ENCODE measurements around the gene RAMACL.
"Not testable (repeated sequence)": the region's sequence is repeated elsewhere in the genome, so short reads cannot be mapped to it uniquely, and the experiment has no call there.

The RAMACL gene

DNA sequence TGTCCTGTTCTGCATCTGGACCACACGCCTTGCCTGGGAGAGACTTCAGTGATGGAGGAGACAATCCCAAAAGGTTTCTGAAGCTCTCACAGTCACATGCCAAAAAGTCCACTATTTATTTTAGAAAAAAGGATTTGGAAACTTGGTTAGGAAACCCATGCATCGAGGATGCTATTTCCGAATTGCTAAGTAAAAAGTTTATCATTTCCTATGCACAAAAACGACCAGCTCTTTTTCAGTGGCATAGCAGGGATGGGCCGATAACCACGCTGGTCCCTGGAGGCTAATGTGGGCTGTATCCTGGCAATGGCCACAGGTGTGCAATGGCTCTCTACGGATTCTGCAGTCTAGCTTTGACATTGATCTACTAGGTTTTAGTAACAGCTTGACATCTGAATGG, 33.9 kb downstream of the RAMACL start:
- DNase-seq = no peak

DNA sequence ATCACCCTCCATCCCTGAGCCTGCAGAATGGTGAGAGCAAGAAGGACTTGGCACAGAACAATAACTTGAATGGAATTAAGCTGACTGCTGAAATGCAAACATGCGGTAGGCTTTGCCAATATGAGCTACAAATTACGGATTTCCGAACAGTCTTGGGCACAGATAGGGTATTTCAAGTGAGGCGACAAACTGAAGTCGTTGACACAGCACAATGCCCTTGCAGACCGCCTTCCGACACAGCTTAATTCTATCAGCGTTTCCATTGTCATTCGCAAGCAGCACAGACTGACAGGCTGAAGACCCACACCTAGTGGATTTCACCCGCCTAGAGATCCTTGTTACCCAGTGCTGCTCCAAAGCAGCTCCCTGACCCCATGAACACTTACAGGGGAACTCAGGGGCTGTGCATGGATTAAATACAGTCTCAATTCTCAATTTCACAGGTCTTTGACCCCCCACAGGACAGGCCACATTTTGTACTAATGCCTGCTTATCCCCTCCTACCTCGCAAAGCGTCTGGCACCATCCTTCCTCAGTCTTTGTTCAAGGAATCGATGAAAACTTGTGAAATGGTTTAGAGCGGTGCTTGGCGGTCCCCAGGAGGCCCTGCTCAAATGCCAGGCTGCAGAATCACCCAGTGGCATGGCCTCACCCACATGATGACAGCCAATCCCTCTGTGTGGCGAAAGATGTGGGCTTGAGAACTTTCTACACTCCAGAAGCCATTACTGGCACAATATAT, 34.6 kb downstream of the RAMACL start:
- DNase-seq = no peak

DNA sequence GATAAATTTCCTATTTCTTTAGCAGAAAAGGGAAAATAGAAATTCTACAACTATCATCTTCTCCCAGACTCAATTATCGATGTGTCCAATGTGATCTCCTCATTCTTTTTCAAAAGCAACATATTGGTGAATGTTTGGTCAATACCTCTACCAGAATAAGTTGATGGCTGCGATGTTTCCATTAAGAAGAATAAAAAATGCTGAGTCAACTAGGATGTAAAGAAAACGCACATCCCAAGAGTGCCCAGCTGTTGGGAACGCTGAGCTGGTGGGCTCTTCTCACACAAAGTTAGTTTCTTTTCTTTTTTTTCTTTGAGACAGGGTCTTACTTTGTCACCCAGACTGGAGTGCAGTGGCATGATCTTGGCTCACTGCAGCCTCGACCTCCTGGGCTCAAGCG, 39.8 kb downstream of the RAMACL start:
- DNase-seq = no peak

DNA sequence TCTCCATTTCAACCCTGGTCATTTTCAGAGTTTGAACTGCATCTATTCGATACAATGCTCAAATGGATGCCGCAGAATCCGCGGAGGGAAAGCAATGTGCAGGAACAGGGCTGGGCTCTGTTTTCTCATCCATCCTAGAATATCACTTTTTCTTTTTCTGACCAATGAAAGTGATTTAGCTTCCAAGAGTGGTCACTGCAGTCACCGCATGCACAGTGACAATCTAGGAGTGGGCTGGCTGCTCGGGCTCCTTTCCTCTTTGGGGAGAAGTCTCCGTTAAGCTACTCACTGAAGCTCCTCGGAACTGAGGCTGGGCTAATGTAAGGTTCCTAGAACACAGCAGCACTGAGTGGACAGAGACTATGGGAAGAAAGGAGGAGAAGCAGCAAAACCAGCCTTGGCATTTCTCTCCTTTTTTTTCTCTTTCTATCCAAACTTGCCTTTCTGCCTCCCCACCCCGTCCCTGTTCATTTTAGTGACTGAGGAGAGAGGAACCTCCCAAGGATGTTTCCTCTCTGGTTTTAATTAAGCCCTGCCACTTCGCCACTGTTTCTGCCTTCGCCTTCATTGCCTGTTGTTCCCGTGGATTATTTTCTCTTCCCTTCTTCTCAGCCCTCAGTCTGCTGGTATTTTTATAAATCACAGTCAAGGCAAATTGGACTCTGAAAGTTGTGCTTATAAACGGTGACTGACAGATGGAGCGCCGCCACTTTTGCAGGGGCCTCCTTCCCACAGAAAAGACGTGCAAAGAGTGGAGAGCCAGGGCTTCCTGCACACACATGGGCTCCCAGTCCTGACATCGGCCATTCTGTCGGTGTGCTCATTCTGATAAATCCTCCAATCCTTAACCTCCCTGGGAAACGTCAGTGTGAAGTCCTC, 41.1 kb downstream of the RAMACL start:
- no peak for DNase-seq

DNA sequence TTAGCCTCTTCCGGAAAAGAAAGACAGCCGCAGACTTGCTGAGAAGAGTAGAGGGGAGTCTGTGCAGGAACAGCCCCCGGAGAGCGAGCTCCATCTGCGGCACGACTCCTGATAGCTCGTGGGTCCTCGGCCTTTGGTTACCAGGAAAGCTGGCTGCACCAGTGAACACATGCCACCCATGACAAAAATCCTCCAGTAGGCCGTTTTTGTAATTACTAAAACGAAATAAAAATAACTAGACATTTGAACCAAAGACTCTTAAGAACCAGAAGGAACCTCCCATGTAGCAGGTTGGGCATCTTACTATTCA, 42.2 kb downstream of the RAMACL start:
- no peak for DNase-seq

DNA sequence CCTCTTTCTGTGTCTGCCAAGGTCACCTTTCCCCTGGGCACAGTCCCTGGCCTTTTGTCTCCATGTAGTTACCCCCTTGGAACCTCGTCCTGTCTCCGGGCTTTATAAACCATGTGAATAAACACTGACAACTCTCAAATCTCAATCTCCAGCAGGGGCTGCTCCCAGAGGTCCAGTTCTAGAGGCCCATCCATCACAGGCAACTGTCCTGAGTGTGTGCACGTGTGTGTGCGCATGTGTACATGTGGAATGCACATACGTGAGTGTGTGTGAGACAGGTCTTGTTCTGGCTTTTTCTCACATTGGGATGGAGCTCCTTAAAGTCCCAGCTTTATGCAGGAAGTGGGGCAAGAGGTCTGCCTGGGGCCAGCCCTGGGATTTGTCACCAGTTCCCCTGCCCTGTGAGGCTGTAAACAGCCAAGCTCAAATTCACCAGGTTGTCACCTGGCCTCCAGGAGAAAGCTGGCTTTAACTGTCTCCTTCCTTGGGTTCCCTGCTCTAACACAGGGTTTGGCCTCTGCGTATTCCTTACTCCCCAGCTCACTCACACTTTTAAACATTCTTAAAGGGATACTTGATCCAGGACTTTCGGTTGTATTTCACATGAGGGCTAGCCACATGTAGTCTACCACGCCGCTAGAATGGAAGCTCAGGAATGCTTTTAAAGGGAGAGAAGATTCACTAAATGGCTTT, 42.7 kb downstream of the RAMACL start:
- no peak for DNase-seq

DNA sequence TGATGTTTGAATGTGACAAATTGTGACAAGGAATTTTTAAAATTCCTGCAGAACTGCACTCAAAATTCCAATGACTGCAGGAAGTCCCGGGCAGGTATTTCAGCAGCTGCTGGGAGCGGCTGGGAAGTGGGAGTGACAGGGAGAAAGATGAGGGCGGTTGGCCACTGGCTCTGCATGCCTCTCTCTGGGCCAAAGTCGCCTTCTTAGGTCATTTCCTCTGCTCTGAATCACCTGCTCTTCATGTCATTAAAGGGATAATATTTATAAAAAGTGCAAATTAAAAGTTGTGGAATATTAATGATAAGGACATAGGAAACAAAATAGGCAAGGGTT, 43.9 kb downstream of the RAMACL start:
- no peak for DNase-seq

DNA sequence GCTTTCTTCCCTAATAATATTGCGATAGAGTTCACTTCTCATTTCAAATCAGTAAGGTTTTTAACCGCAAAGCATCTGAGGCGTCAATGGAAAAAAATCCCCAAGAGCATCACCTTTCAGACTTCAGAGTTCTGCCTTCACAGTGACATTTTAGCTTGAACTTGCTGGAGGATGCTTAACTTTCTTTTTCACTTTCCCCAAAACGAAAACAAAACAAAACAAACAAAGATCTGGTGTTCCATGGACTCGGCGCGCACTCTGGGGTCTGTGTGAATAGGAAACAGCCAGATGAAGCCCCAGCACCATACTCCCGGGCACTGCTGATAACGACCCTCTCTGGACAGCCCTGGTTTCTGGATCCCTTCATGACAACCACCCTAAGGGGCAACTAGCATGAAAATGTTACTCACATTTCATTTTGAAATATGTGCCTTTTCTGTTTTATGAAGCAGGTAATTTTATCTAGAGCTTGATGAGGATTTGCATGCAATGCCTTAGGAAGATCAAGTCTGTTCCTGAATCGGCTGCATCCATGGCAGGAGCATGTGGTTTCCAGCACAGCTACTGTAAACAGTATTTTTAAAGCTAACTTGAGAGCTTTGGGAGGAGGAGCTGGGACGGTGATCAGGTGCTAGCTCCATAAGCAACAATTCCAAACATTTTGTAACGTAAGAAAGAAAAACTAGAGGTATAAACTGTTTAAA, 44.5 kb downstream of the RAMACL start:
- DNase-seq = no peak

DNA sequence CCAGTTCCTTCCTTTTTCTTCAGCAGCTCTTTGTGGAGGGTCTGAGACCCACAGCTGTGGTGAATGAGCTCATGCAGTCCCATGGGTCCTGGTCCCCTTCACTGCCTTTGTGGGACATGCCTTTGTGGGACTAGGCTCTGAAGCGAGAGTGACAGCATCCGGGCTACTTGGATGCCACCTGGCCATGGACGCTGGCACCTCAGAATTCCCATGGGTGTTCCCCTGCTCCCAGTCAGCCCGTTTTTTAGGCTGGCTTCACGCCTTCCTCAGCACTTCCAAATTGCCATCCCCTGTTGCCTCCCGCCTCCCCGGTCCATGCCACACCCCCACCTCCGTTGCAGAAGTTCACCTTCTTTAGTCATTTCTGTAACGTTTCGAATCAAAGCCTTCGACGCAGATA, 45.1 kb downstream of the RAMACL start:
- DNase-seq = peak; percentile 7

DNA sequence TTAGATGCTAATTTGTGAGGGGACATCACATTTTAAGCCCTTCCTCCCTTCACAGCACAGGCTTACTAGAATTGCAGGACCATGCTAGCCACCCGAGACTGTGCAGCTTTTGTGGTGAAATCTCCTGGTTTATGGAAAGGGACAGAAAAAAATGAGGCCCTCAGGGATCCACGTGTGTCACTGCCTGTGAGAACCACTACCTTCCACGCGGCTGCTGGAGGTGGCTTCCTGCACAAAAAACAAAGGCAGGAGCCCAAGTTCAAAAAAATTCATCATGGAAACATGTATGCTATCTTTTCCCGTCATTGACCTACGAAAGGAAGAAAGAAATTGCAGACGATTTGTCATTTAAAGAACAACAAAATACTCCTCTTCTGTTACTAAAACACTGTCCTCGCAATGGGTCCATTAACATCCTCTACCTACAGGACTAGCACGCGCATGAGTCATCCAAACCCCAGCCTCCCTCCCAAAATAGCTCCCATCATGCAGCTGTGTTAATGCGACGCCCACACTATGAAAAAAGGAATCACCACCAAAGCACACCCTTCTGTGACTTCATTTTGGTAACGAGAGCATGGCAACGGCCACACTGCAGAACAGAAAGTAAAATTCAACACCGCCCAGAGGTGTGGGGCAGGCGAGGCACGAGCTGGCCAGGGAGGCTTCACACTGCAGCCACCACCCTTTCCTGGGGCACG, 45.7 kb downstream of the RAMACL start:
- DNase-seq = peak; percentile 79

DNA sequence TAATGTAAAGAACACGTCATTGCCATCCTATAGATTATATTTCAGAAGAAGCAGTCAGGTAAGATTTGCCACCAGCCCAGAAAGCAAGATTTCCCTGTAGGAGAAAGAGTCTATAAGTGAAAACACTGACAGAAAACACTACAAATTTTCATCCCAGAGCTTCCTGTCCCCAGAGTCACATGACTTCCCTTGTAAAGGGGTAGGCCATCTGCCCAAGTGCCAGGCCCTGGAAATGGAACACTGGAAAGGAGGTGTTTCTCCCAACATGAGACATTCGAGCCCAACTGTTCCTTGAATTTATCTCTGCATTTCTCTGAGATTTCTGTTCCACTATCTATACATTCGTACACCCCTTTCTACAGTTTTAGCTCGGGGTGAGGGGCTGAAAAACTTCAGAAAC, 46.9 kb downstream of the RAMACL start:
- DNase-seq = no peak

DNA sequence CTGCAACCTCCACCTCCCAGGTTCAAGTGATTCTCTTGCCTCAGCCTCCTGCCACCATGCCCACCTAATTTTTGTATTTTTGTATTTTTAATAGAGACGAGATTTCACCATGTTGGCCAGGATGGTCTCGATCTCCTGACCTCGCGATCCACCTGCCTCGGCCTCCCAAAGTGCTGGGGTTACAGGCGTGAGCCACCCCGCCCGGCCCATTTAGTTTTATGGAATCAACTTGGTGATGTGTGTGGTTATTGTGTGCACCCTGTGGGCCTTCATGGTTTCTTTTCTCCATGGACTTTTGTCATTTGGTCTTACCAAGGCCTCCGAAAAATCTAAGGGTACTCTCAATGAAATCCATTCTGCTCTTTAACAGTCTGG, 47.5 kb downstream of the RAMACL start:
- not testable (repeated sequence) for DNase-seq

DNA sequence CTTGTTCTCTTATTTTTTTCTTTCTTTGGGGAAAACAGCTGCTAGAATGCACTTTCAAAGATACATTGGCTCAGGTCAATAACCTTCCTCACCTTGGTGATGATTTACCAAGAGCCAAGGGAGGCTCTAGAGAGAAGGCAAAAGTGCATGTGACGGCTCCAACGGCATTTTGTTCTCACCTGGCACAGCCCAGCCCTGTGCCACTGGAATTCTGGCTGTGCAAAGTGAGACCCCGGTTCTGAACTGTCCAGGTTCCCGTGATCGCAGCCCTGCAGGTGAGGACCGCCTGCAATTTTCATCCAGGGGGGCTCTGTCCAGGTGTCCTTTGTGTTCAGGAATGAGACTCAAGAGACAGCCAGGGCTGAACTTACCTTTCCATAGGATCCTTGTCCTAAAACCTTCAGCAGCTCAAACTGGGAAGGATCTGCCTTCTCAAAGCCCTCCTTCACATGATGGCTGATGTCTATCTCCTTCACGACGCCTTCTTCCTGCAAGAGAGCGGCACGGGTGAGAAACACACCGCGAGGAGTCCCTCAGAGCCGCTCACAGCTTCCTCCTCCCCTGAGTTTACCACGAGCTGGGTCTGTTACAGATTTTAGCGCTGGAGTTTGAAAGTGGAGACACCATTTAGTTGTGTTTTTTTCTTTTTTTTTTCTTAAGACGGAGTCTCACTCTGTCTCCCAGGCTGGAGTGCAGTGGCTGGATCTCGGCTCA, 48.0 kb downstream of the RAMACL start:
- DNase-seq = no peak

DNA sequence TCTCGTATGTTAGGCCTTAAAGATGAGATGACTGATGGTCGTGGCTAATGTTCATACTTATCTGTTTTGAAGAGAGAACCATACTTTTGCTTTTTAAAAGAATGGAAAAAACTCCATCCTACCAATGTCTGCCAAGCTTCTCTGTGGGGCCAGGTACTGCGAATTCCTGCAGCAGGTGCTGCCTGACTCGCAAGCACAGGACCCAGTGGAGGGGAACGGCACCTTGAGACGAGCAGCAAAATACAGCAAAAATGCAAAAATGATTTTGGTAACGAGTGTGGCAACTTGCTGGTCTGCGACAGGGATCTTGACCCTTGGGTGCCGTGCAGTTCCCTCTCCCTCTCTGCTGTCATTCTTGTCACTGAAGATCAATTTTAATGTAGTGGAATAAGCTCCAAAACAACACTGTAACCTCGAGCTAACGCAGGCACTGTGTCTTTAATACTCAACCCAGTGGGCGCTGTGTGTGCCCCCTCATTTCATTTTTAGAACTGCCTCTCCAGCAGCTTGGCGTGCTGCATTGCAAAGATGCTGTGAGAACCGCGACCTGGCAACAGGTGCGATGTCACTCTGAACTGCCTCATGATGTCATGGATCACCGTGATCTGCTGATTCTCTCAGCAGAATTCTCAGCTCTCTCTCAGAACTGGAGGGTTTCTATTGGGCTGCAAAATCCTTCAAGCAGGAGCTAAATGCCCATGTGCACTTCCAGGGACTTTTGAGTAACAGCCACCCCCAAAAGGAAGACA, 51.6 kb downstream of the RAMACL start:
- no peak for DNase-seq

DNA sequence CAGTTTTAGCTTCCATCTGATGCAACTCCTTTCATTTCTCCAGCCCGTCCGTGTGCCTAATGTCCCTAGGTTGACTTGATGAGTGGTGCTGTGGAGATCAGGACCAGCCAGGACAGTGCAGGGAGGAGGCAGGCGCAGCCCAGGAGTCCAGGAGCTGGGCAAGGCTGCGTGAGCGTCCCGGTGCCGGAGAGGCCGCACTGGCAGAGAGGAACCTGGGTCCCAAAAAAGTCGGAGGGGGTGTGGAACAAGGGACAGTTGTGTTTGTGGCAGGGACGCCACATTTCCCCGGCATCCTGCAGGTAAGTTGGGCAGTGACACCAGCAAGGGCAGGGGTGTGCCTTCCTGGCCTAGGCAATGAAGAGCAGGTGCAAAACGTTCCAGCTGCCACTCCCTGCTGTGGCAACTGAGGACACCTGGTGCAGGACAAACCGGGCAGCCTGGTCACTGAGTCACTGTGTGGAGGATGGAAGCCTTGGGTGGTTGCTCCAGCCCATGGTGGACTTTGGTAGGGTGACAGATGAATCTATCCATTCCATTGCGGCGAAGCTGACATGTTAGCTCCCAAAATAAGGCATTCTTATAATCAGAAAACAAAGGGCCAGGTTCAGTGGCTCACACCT, 53.2 kb downstream of the RAMACL start:
- no peak for DNase-seq

Measured in stimulated activated naive CD4-positive, alpha-beta T cell treated with Interleukin-2 at 50 U/mL for 16 hours (primary cell).